DND-41 (cell line): ENCODE measurements around the gene SCAF1.

ENCODE experiments used
- ATAC-seq: fragments of 200-7000 bp; cut with Tn5 transposase; 3 replicates; pipeline ENCODE4 v1.9.1; 2021; ENCODE audit warnings: low read depth; ENCODE audit not compliant: insufficient read depth
- DNase-seq: peaks from one replicate; pipeline ENCODE4 v3.0.0-alpha.2; 2020
- H2AFZ ChIP-seq: 2 replicates; pipeline ENCODE4 v1.6.0; 2012; ENCODE audit warnings: low read depth, low read length
- H3K27ac ChIP-seq: 2 replicates; pipeline ENCODE4 v1.5.1; 2012; ENCODE audit warnings: low read length, inconsistent platforms
- H3K27me3 ChIP-seq: fragments of 200-600 bp; sonication (generic); 2 replicates; pipeline ENCODE4 v1.6.0; 2012; ENCODE audit warnings: low read length, mild to moderate bottlenecking, inconsistent platforms; ENCODE audit not compliant: insufficient read depth, poor library complexity
- H3K36me3 ChIP-seq: 2 replicates; pipeline ENCODE4 v1.5.1; 2012; ENCODE audit warnings: low read length, inconsistent platforms; ENCODE audit not compliant: insufficient read depth
- H3K4me1 ChIP-seq: 2 replicates; pipeline ENCODE4 v1.5.1; 2012; ENCODE audit warnings: mild to moderate bottlenecking, low read length; ENCODE audit not compliant: insufficient read depth
- H3K4me2 ChIP-seq: 2 replicates; pipeline ENCODE4 v1.6.0; 2012; ENCODE audit warnings: mild to moderate bottlenecking, moderate library complexity, low read length, inconsistent platforms; ENCODE audit not compliant: insufficient read depth
- H3K4me3 ChIP-seq, 2 experiments: fragments of 200-600 bp in 1 of 2; shearing (Covaris generic) in 1 of 2; 2 replicates each; pipeline ENCODE4 v1.5.1; 2012 to 2016; ENCODE audit warnings: inconsistent platforms in 2 of 2, low read length in 2 of 2, mild to moderate bottlenecking in 2 of 2, low read depth in 1 of 2, moderate library complexity in 1 of 2
- H3K79me2 ChIP-seq: 2 replicates; pipeline ENCODE4 v1.6.0; 2012; ENCODE audit warnings: low read length, inconsistent platforms; ENCODE audit not compliant: insufficient read depth
- H3K9ac ChIP-seq: 2 replicates; pipeline ENCODE4 v1.6.0; 2012; ENCODE audit warnings: low read depth, mild to moderate bottlenecking, inconsistent platforms, low read length, moderate library complexity
- H3K9me3 ChIP-seq: 2 replicates; pipeline ENCODE4 v1.5.1; 2012; ENCODE audit warnings: low read length, moderate library complexity, mild to moderate bottlenecking, inconsistent platforms; ENCODE audit not compliant: insufficient read depth, severe bottlenecking
- H4K20me1 ChIP-seq: 2 replicates; pipeline ENCODE4 v1.6.0; 2012; ENCODE audit warnings: low read length; ENCODE audit not compliant: insufficient read depth
- EZH2 ChIP-seq: IDR thresholded peaks from 3 replicates; pipeline ENCODE4 v1.6.1; 2012; ENCODE audit warnings: borderline replicate concordance, low read depth, mild to moderate bottlenecking, moderate library complexity, low read length, inconsistent platforms; ENCODE audit not compliant: severe bottlenecking
- TF ChIP-seq, protein P1 (sequence below): IDR thresholded peaks from 2 replicates; pipeline ENCODE4 v1.5.1; 2012; ENCODE audit warnings: borderline replicate concordance, low read length, moderate library complexity, mild to moderate bottlenecking; ENCODE audit not compliant: poor library complexity, severe bottlenecking; ENCODE audit errors: extremely low read depth

Gene SCAF1

DNA sequence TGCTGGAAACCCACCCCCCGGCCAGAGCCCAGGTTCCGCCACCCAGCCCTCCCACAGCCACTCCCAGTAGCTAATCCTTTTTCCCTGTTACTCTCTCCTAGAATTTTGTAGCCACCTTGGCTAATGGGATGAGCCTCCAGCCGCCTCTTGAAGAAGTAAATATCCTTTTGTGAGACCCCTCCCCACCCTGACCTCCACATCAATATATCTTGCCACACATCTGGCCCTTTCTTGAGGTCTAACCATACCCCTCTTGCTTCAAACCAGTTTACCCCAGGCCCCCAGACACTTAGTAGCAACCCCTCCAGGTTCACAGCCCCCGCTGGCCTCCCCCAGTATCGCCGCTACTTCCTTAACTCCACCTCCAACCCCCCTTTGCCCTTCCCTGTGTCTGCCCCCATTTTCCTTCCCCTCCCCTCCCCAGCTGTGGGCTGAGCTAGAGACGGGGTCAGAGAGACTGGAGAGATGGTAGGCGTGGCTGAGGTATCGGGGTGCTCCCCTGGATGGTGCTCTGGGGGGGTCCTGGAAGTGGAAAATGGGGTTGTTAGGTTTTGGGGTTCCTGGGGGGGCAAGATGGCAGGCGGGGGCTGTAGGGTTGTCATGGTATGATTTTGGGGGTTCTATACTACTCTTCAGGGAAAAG, 37.9 kb downstream of the SCAF1 start:
- Histone ChIP-seq H3K4me3 (no peak overlapping the region; a peak in 1 of 4 replicates), H3K9me3 (no peaks in the 10 kb centered on the region), H2AFZ (no peak overlapping the region), H3K27ac (no peak overlapping the region), H3K4me2 (peak overlapping the region; percentile 58), H3K4me1 (peaks cover 38% of the 10 kb centered on the region), H3K36me3 (peaks cover 57% of the 10 kb centered on the region), H3K27me3 (no peaks in the 10 kb centered on the region), H3K79me2 (peaks cover 62% of the 10 kb centered on the region), H4K20me1 (peaks cover 56% of the 10 kb centered on the region), H3K9ac (peak overlapping the region; percentile 14; the same call in 1 of the 2 replicates)
- no peak for TF ChIP-seq EZH2
- DNase-seq (peak; percentile 34), ATAC-seq (no peak)

DNA sequence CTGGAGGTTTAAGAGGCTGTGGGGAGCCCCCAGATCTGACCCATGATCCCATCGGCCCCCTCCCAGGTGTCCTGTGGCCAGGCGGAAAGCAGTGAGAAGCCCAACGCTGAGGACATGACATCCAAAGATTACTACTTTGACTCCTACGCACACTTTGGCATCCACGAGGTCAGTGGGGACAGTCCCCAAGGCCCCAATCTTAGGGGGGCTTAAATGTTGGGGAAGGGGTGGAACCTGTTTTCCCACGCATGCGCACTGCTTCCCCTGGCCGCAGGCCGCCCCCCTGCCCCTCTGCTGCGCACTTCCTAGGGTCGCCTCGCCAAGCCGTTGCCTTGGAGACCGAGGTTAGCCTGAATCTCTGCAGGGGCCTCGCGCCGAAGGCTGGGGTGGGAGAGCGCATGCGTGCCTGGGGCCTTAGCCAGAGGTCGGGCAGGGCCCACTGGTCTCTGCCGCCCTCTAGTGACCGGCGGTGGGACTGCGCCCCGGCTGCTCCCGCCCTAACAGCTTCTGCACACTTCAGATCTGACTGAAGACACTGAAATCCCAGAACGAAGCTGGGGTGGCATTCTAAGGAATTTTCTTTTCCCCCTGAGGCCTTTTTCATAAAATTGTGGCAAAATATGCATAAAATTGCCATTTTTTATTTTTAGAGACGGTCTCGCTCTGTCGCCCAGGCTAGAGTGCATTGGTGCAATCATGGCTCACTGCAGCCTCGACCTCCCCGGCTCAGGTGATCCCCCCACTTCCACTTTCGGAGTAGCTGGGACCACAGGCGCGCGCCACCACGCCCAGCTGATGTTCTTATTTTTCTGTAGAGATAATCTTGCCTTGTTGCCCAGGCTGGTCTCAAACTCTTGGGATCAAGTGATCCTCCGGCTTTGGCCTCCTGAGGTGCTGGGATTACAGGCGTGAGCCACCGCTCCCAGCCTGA, 38.7 kb downstream of the SCAF1 start:
- Histone ChIP-seq H2AFZ (no peak overlapping the region), H3K9ac (peak overlapping the region; percentile 14; the same call in 1 of the 2 replicates), H3K4me1 (peaks cover 38% of the 10 kb centered on the region), H3K4me2 (peak overlapping the region; percentile 58), H3K4me3 (peak overlapping the region in 1 of 2 experiments; percentile 22; a peak in 1 of 4 replicates), H3K27ac (no peak overlapping the region), H4K20me1 (peaks cover 64% of the 10 kb centered on the region), H3K27me3 (no peaks in the 10 kb centered on the region), H3K9me3 (no peaks in the 10 kb centered on the region), H3K79me2 (peaks cover 62% of the 10 kb centered on the region), H3K36me3 (peaks cover 65% of the 10 kb centered on the region)
- DNase-seq (peak; percentile 91), ATAC-seq (peak; percentile 15)
- TF ChIP-seq, protein P1, sequence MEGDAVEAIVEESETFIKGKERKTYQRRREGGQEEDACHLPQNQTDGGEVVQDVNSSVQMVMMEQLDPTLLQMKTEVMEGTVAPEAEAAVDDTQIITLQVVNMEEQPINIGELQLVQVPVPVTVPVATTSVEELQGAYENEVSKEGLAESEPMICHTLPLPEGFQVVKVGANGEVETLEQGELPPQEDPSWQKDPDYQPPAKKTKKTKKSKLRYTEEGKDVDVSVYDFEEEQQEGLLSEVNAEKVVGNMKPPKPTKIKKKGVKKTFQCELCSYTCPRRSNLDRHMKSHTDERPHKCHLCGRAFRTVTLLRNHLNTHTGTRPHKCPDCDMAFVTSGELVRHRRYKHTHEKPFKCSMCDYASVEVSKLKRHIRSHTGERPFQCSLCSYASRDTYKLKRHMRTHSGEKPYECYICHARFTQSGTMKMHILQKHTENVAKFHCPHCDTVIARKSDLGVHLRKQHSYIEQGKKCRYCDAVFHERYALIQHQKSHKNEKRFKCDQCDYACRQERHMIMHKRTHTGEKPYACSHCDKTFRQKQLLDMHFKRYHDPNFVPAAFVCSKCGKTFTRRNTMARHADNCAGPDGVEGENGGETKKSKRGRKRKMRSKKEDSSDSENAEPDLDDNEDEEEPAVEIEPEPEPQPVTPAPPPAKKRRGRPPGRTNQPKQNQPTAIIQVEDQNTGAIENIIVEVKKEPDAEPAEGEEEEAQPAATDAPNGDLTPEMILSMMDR = peak; percentile 94
- no peak for TF ChIP-seq EZH2

DNA sequence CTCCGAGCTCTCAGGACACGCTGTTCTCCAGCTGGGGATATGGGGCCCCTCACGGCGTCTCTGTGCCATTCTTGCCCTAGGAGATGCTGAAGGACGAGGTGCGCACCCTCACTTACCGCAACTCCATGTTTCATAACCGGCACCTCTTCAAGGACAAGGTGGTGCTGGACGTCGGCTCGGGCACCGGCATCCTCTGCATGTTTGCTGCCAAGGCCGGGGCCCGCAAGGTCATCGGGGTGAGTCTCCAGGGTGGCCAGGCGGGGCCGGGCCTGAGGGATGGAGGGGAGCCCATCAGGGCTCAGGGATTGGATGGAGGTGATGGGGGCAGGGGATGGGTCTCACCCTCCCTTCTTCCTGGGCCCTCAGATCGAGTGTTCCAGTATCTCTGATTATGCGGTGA, 39.8 kb downstream of the SCAF1 start:
- Histone ChIP-seq H3K9me3 (no peaks in the 10 kb centered on the region), H3K27ac (no peak overlapping the region), H3K4me2 (no peak overlapping the region), H3K79me2 (peaks cover 62% of the 10 kb centered on the region), H3K4me3 (no peak overlapping the region), H3K36me3 (peaks cover 75% of the 10 kb centered on the region), H3K27me3 (no peaks in the 10 kb centered on the region), H2AFZ (no peak overlapping the region), H3K4me1 (peaks cover 31% of the 10 kb centered on the region), H3K9ac (no peak overlapping the region), H4K20me1 (peaks cover 74% of the 10 kb centered on the region)
- DNase-seq (no peak), ATAC-seq (no peak)
- TF ChIP-seq EZH2 = no peak
- TF ChIP-seq, protein P1 = no peak

DNA sequence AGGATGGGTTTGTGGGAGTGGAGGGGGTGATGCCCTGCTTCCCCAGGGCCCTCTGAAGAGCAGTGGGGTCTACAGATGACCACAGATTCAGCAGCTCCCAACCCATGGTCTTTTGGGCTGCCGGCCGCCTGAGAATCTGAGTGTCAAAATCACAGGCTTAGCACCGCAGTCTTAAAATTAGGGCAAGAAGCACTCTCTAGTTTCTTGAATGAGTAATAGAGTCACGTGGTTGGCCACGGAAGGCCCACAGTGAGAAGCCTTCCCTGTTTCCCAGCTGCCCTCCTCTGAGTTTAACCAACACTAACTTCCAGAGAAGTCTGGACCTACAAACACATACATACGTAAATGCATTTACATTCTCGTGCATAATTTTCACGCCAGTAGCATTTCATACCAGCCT, 40.3 kb downstream of the SCAF1 start:
- Histone ChIP-seq H2AFZ (no peak overlapping the region), H3K9me3 (no peaks in the 10 kb centered on the region), H3K27me3 (no peaks in the 10 kb centered on the region), H3K4me1 (peaks cover 31% of the 10 kb centered on the region), H3K9ac (no peak overlapping the region), H3K36me3 (peaks cover 78% of the 10 kb centered on the region), H3K79me2 (peaks cover 60% of the 10 kb centered on the region), H4K20me1 (peaks cover 77% of the 10 kb centered on the region), H3K4me3 (no peak overlapping the region), H3K27ac (no peak overlapping the region), H3K4me2 (no peak overlapping the region)
- TF ChIP-seq, protein P1 = no peak
- TF ChIP-seq EZH2 = no peak
- ATAC-seq = no peak
- no peak for DNase-seq
